H1 (cell line): Measurements from ENCODE around the gene CASKIN2. TPM values are rescaled to one million over a fixed set of nuclear protein-coding genes. Genes with fewer than 3 reads are reported as not detected.

ENCODE experiments used
- CTCF ChIA-PET: fragments of 300-600 bp; sonication (Branson Sonifier 250); formaldehyde crosslinking; loops from one replicate; lab custom pipeline; 2021; ENCODE audit not compliant: partially characterized antibody; lab: Charles Lee
- POLR2A ChIA-PET: fragments of 300-600 bp; sonication (Branson Sonifier 250); formaldehyde crosslinking; loops from one replicate; lab custom pipeline; 2021; ENCODE audit warnings: inconsistent platforms; ENCODE audit not compliant: partially characterized antibody; lab: Charles Lee
- DNase-seq, 2 experiments: peaks; one replicate each; pipeline versions ENCODE4 v3.0.0 to v3.0.0-alpha.2; 2010 to 2022; ENCODE audit warnings: low spot score in 2 of 2, low read depth in 1 of 2, mixed read lengths in 1 of 2
- FAIRE-seq: peaks from 2 replicates; lab custom pipeline; 2011; peaks lifted over from hg19 to GRCh38; lab: Jason Lieb, UNC
- H2AFZ ChIP-seq: 2 replicates; pipeline ENCODE4 v1.8.1; 2012; ENCODE audit warnings: low read length, inconsistent platforms
- H2AK5ac ChIP-seq: 2 replicates; pipeline ENCODE4 v1.6.1; 2013; ENCODE audit warnings: low read depth, low read length
- H2BK120ac ChIP-seq: replicated peaks from 2 replicates; pipeline ENCODE3; 2013; ENCODE audit warnings: low read depth, low read length, inconsistent platforms
- H2BK12ac ChIP-seq: 2 replicates; pipeline ENCODE4 v1.6.1; 2013; ENCODE audit warnings: low read depth, low read length
- H2BK15ac ChIP-seq: 2 replicates; pipeline ENCODE4 v1.6.1; 2013; ENCODE audit warnings: low read length
- H2BK20ac ChIP-seq: 2 replicates; pipeline ENCODE4 v1.6.1; 2013; ENCODE audit warnings: low read length
- H2BK5ac ChIP-seq: 2 replicates; pipeline ENCODE4 v1.6.1; 2013; ENCODE audit warnings: low read depth, low read length
- H3K14ac ChIP-seq: 2 replicates; pipeline ENCODE4 v1.6.1; 2013; ENCODE audit warnings: inconsistent platforms; ENCODE audit not compliant: insufficient read length
- H3K18ac ChIP-seq: 2 replicates; pipeline ENCODE4 v1.6.1; 2013; ENCODE audit warnings: low read length; ENCODE audit errors: extremely low read depth
- H3K23ac ChIP-seq: 2 replicates; pipeline ENCODE4 v1.6.1; 2013; ENCODE audit warnings: inconsistent platforms; ENCODE audit not compliant: insufficient read length
- H3K23me2 ChIP-seq: 2 replicates; pipeline ENCODE4 v1.6.1; 2013; ENCODE audit warnings: low read depth, low read length
- H3K27ac ChIP-seq: 2 replicates; pipeline ENCODE4 v1.6.1; 2011; ENCODE audit warnings: low read depth, low read length, inconsistent platforms
- H3K27me3 ChIP-seq, 4 experiments: replicated peaks in 1 of 4; 1 replicate in 1 of 4; 2 replicates in 3 of 4; pipeline versions ENCODE4 v1.6.1 to v1.8.1; 2011 to 2013; ENCODE audit warnings: low read length in 3 of 4, mild to moderate bottlenecking in 3 of 4, inconsistent platforms in 2 of 4, mixed read lengths in 2 of 4, moderate library complexity in 1 of 4; ENCODE audit not compliant: control insufficient read depth in 3 of 4, insufficient read depth in 3 of 4; ENCODE audit errors: extremely low read depth in 1 of 4
- H3K36me3 ChIP-seq, 4 experiments: 2 replicates each; pipeline versions ENCODE4 v1.6.1 to v1.8.1; 2011 to 2013; ENCODE audit warnings: mild to moderate bottlenecking in 4 of 4, low read length in 3 of 4, moderate library complexity in 2 of 4, control low read depth in 1 of 4, inconsistent platforms in 1 of 4; ENCODE audit not compliant: insufficient read depth in 4 of 4, control insufficient read depth in 2 of 4
- H3K4ac ChIP-seq: replicated peaks from 2 replicates; pipeline ENCODE3; 2013; ENCODE audit warnings: low read length, low read depth, mixed read lengths, inconsistent platforms; ENCODE audit not compliant: insufficient read length
- H3K4me1 ChIP-seq, 4 experiments: replicated peaks in 1 of 4; 1 replicate in 1 of 4; 2 replicates in 3 of 4; pipeline versions ENCODE4 v1.6.1 to v1.8.1; 2011 to 2013; ENCODE audit warnings: low read length in 3 of 4, inconsistent platforms in 2 of 4, mixed read lengths in 1 of 4; ENCODE audit not compliant: insufficient read depth in 4 of 4, control insufficient read depth in 3 of 4
- H3K4me2 ChIP-seq, 2 experiments: 2 replicates each; pipeline versions ENCODE4 v1.6.1 to v1.8.1; 2011 to 2013; ENCODE audit warnings: low read depth in 2 of 2, low read length in 2 of 2, control low read depth in 1 of 2, inconsistent platforms in 1 of 2, mild to moderate bottlenecking in 1 of 2; ENCODE audit not compliant: insufficient read depth in 1 of 2
- H3K4me3 ChIP-seq, 4 experiments: fragments of 200-600, 300-600 bp in 1 of 4; sonication (generic), shearing (Covaris generic), sonication (Bioruptor Twin) in 1 of 4; 2 replicates each; pipeline versions ENCODE4 v1.5.1 to v1.8.1; 2011 to 2016; ENCODE audit warnings: low read length in 4 of 4, low read depth in 3 of 4, control low read depth in 2 of 4, inconsistent platforms in 2 of 4, mild to moderate bottlenecking in 2 of 4, mixed read lengths in 1 of 4, moderate library complexity in 1 of 4; ENCODE audit not compliant: insufficient read depth in 2 of 4; ENCODE audit errors: extremely low read depth in 1 of 4
- H3K56ac ChIP-seq: replicated peaks from 2 replicates; pipeline ENCODE3; 2013; ENCODE audit warnings: low read depth, mild to moderate bottlenecking, mixed read lengths, low read length, inconsistent platforms; ENCODE audit not compliant: insufficient read length
- H3K79me1 ChIP-seq: 2 replicates; pipeline ENCODE4 v1.6.1; 2013; ENCODE audit warnings: low read depth, low read length, control low read depth
- H3K79me2 ChIP-seq, 2 experiments: 2 replicates each; pipeline versions ENCODE4 v1.6.1 to v1.8.1; 2012 to 2013; ENCODE audit warnings: low read length in 2 of 2, mild to moderate bottlenecking in 2 of 2, inconsistent platforms in 1 of 2; ENCODE audit not compliant: insufficient read depth in 2 of 2, control insufficient read depth in 1 of 2
- H3K9ac ChIP-seq, 4 experiments: replicated peaks in 1 of 4; 1 replicate in 1 of 4; 2 replicates in 3 of 4; pipeline versions ENCODE4 v1.6.1 to v1.8.1; 2011 to 2013; ENCODE audit warnings: low read depth in 3 of 4, low read length in 3 of 4, control low read depth in 2 of 4, mild to moderate bottlenecking in 2 of 4, moderate library complexity in 2 of 4, inconsistent platforms in 1 of 4; ENCODE audit errors: extremely low read depth in 1 of 4
- H3K9me3 ChIP-seq, 2 experiments: 2 replicates each; pipeline versions ENCODE4 v1.6.1 to v1.8.1; 2012 to 2013; ENCODE audit warnings: mild to moderate bottlenecking in 2 of 2, moderate library complexity in 2 of 2, control low read depth in 1 of 2, inconsistent platforms in 1 of 2, low read depth in 1 of 2, low read length in 1 of 2, mixed read lengths in 1 of 2; ENCODE audit not compliant: insufficient read depth in 2 of 2
- H4K20me1 ChIP-seq, 2 experiments: replicated peaks in 1 of 2; 2 replicates each; pipeline versions ENCODE3 to v1.8.1; 2011 to 2013; ENCODE audit warnings: inconsistent platforms in 2 of 2, low read length in 2 of 2, mild to moderate bottlenecking in 1 of 2; ENCODE audit not compliant: insufficient read depth in 2 of 2, control insufficient read depth in 1 of 2
- H4K5ac ChIP-seq: 2 replicates; pipeline ENCODE4 v1.6.1; 2013; ENCODE audit warnings: low read length, low read depth, mixed read lengths, inconsistent platforms; ENCODE audit not compliant: insufficient read length
- H4K8ac ChIP-seq: 2 replicates; pipeline ENCODE4 v1.8.0; 2013; ENCODE audit warnings: mild to moderate bottlenecking, moderate library complexity, low read length, inconsistent platforms; ENCODE audit not compliant: insufficient read depth; ENCODE audit errors: extremely low read depth
- H4K91ac ChIP-seq: replicated peaks from 2 replicates; pipeline ENCODE3; 2013; ENCODE audit warnings: low read length, mixed read lengths, inconsistent platforms; ENCODE audit not compliant: insufficient read length
- ATF3 ChIP-seq: IDR thresholded peaks from 2 replicates; pipeline ENCODE4 v1.6.1; 2011; ENCODE audit warnings: low read depth, mild to moderate bottlenecking, low read length; ENCODE audit not compliant: insufficient read depth
- CBX8 ChIP-seq: fragments of 300-800, 300-1000 bp; sonication (generic); IDR thresholded peaks from 2 replicates; pipeline ENCODE4 v1.7.1; 2016; ENCODE audit warnings: low read depth, low read length, borderline replicate concordance
- EP300 ChIP-seq, 2 experiments: IDR thresholded peaks; 1 replicate in 1 of 2; 2 replicates in 1 of 2; pipeline ENCODE4 v1.6.1; 2011 to 2012; ENCODE audit warnings: low read depth in 2 of 2, low read length in 2 of 2, mild to moderate bottlenecking in 2 of 2, borderline replicate concordance in 1 of 2, inconsistent platforms in 1 of 2, moderate library complexity in 1 of 2
- GABPA ChIP-seq: IDR thresholded peaks from 2 replicates; pipeline ENCODE4 v1.6.1; 2011; ENCODE audit warnings: mild to moderate bottlenecking, low read length, moderate library complexity, borderline replicate concordance; ENCODE audit not compliant: insufficient read depth
- HDAC6 ChIP-seq: IDR thresholded peaks from one replicate; pipeline ENCODE4 v1.7.1; 2012; ENCODE audit warnings: low read depth, mild to moderate bottlenecking, inconsistent platforms, low read length, moderate library complexity
- KDM4A ChIP-seq: IDR thresholded peaks from one replicate; pipeline ENCODE4 v1.7.1; 2012; ENCODE audit warnings: low read depth, mild to moderate bottlenecking, moderate library complexity, low read length, inconsistent platforms; ENCODE audit not compliant: severe bottlenecking
- MAFK ChIP-seq: IDR thresholded peaks from 2 replicates; pipeline ENCODE4 v1.6.1; 2012; ENCODE audit warnings: low read depth, mild to moderate bottlenecking, improper control_type of control experiment, low read length
- NANOG ChIP-seq: IDR thresholded peaks from 2 replicates; pipeline ENCODE4 v1.6.1; 2011; ENCODE audit warnings: low read length, low read depth, mild to moderate bottlenecking, inconsistent platforms; ENCODE audit not compliant: insufficient read depth, poor library complexity, severe bottlenecking
- RNF2 ChIP-seq: fragments of 200-900, 300-1000 bp; sonication (generic); IDR thresholded peaks from 2 replicates; pipeline ENCODE4 v1.7.1; 2016; ENCODE audit warnings: borderline replicate concordance, low read depth, mild to moderate bottlenecking, antibody characterized with exemption, low read length; ENCODE audit not compliant: poor library complexity, severe bottlenecking; ENCODE audit errors: missing control alignments
- RXRA ChIP-seq: IDR thresholded peaks from 2 replicates; pipeline ENCODE4 v1.6.1; 2011; ENCODE audit warnings: low read depth, mild to moderate bottlenecking, low read length, moderate library complexity; ENCODE audit not compliant: insufficient read depth
- SAP30 ChIP-seq: fragments of 300-600 bp; sonication (generic); IDR thresholded peaks from 2 replicates; pipeline ENCODE4 v1.7.1; 2012; ENCODE audit warnings: low read length, moderate library complexity, mild to moderate bottlenecking, inconsistent platforms; ENCODE audit not compliant: insufficient read depth, insufficient replicate concordance
- WGBS, 2 experiments: shearing (Covaris generic) in 1 of 2; methylation state at CpG; one replicate each; pipeline versions ENCODE4 v1.1.6 to v1.1.7; 2013 to 2015; ENCODE audit warnings: low lambda C conversion rate in 2 of 2, mixed read lengths in 2 of 2, inconsistent platforms in 1 of 2, low coverage in 1 of 2, missing lambda C conversion rate in 1 of 2; ENCODE audit not compliant: insufficient replicate concordance in 2 of 2, insufficient coverage in 1 of 2, insufficient read length in 1 of 2; ENCODE audit errors: extremely low coverage in 1 of 2, missing lambda C conversion rate in 1 of 2; 5-methylcytosine and 5-hydroxymethylcytosine counted together
- polyA plus RNA-seq, 7 experiments: library from polyadenylated mRNA; depleted of rRNA in 3 of 7; stranded (reverse) in 5 of 7; unstranded in 2 of 7; fragments of >200 nt in 5 of 7; fragments of 200-250 nt in 2 of 7; gene quantifications; 1 replicate in 5 of 7; 2 replicates in 1 of 7; 4 replicates in 1 of 7; pipeline versions ENCODE4 v1.2.1 to v1.2.3, GENCODE V29; 2011 to 2013; ENCODE audit warnings: missing spikeins in 2 of 7, mixed read lengths in 2 of 7
- total RNA-seq: library from RNA; stranded (reverse); fragmentation: NEBNext Ultra II Directional; extraction: Animal tissue kit (Norgen Biotek cat#: 25700); gene quantifications from 2 replicates; pipeline ENCODE4 v1.2.1, GENCODE V29; 2021

The CASKIN2 gene
- total and polyA plus RNA-seq, 2 of the 8 experiments (the other 6 are each of a cell fraction or from before 2014, with no cell fraction given), result 6.7 to 32.3 TPM

GRCh38 chr17:75523647-75524046, 8.3 kb upstream of the CASKIN2 start:
- no peak overlapping the region for H3K27ac ChIP-seq
- POLR2A ChIA-PET, result interaction anchor here (0.6 to 2.4 kb wide), 4 partner anchors 15 to 351 kb away, joined by 3 to 10 read pairs (median 4); no protein-coding TSS in a partner anchor
- H3K14ac ChIP-seq, result no peak overlapping the region
- H3K4me2 ChIP-seq, result peak overlapping the region in 1 of 2 experiments; percentile 57; a peak in 1 of 4 replicates
- FAIRE-seq (no peak), DNase-seq (no peak)
- no peaks in the 10 kb centered on the region for H3K79me1 ChIP-seq
- H2AK5ac ChIP-seq, result no peak overlapping the region
- no peak overlapping the region for H2BK120ac ChIP-seq
- H3K4me3 ChIP-seq, result no peak overlapping the region
- H2BK12ac ChIP-seq, result no peak overlapping the region; the same call in 1 of the 2 replicates
- peaks cover 3 to 14% of the 10 kb centered on the region in 2 experiments for H4K20me1 ChIP-seq
- no peak overlapping the region for H2BK5ac ChIP-seq
- TF ChIP-seq GABPA, result no peak
- TF ChIP-seq CBX8, result no peak
- no peak for TF ChIP-seq SAP30
- no peak for TF ChIP-seq RXRA
- TF ChIP-seq HDAC6, result no peak
- TF ChIP-seq RNF2, result no peak
- no peak for TF ChIP-seq ATF3
- no peak for TF ChIP-seq MAFK
- TF ChIP-seq NANOG, result no peak
- TF ChIP-seq KDM4A, result no peak
- no peak for TF ChIP-seq EP300 (IDR thresholded peaks at IDR 0.05; ENCODE audit: borderline replicate concordance in 1 of 2, low read depth in 2 of 2, low read length in 2 of 2)
- H3K23ac ChIP-seq, result no peak overlapping the region
- peaks cover 11% of the 10 kb centered on the region; the same call in 1 of the 2 replicates for H3K23me2 ChIP-seq
- no peak overlapping the region for H3K4ac ChIP-seq
- H4K5ac ChIP-seq, result no peak overlapping the region
- peaks cover 0 to 13% (median 4%) of the 10 kb centered on the region in 4 experiments; a peak in 6 of 7 replicates for H3K4me1 ChIP-seq
- WGBS, 2 experiments, result 89% methylated on average over 7 of the region's 7 CpGs; no CpG with 5 or more reads in 1 of the 2 experiments
- H3K56ac ChIP-seq, result no peak overlapping the region
- H2BK15ac ChIP-seq, result no peak overlapping the region
- H3K9ac ChIP-seq, result no peak overlapping the region; a peak in 1 of 7 replicates
- H3K18ac ChIP-seq, result no peak overlapping the region
- H2BK20ac ChIP-seq, result no peak overlapping the region
- H3K79me2 ChIP-seq, result peaks cover 0 to 4% of the 10 kb centered on the region in 2 experiments; a peak in 1 of 4 replicates
- H2AFZ ChIP-seq, result no peak overlapping the region
- no peaks in the 10 kb centered on the region for H3K9me3 ChIP-seq
- no peak overlapping the region for H4K91ac ChIP-seq
- peaks cover 0 to 34% (median 7%) of the 10 kb centered on the region in 4 experiments; a peak in 6 of 8 replicates for H3K36me3 ChIP-seq
- no peaks in the 10 kb centered on the region; a peak in 1 of 7 replicates for H3K27me3 ChIP-seq
- H4K8ac ChIP-seq, result no peak overlapping the region
- CTCF ChIA-PET, result interaction anchor here (0.6 to 3.4 kb wide), 6 partner anchors 11 to 110 kb away, joined by 3 to 16 read pairs (median 3); partner anchors contain the start of gene SMIM5
